Memory B cell (primary cell): ENCODE measurements around the gene EIF3A.

ENCODE experiments used
- ATAC-seq: fragments of 150-1000 bp; cut with Tn5 transposase; 2 replicates; pipeline ENCODE4 v1.10.0; 2021; ENCODE audit warnings: low read depth, mild to moderate bottlenecking, moderate library complexity
- DNase-seq, 2 donors: peaks; one replicate each; pipeline ENCODE4 v3.0.0; 2022; ENCODE audit warnings: low spot score in 2 of 2
- H3K27ac Mint-ChIP-seq: one replicate; pipeline ENCODE4 v1.8.0; 2022; ENCODE audit warnings: mild to moderate bottlenecking, moderate library complexity, mixed read lengths
- H3K27me3 Mint-ChIP-seq: one replicate; pipeline ENCODE4 v1.8.0; 2022; ENCODE audit warnings: mixed read lengths
- H3K36me3 Mint-ChIP-seq: one replicate; pipeline ENCODE4 v1.8.0; 2022; ENCODE audit warnings: mild to moderate bottlenecking, mixed read lengths
- H3K4me1 Mint-ChIP-seq: one replicate; pipeline ENCODE4 v1.8.0; 2022; ENCODE audit warnings: mixed read lengths
- H3K4me3 Mint-ChIP-seq: one replicate; pipeline ENCODE4 v1.8.0; 2022; ENCODE audit warnings: mild to moderate bottlenecking, moderate library complexity, mixed read lengths
- H3K9me3 Mint-ChIP-seq: one replicate; pipeline ENCODE4 v1.8.0; 2022; ENCODE audit warnings: mixed read lengths

Gene EIF3A

GRCh38 chr10:119025776-119026175 lies 54.8 kb downstream of the EIF3A start:
- H3K27me3 Mint-ChIP-seq = peaks cover 2% of the 10 kb centered on the region
- H3K36me3 Mint-ChIP-seq = no peaks in the 10 kb centered on the region
- H3K4me1 Mint-ChIP-seq = peaks cover 6% of the 10 kb centered on the region
- no peak overlapping the region for H3K4me3 Mint-ChIP-seq
- DNase-seq (no peak), ATAC-seq (no peak)
- no peaks in the 10 kb centered on the region for H3K9me3 Mint-ChIP-seq
- H3K27ac Mint-ChIP-seq = no peak overlapping the region

GRCh38 chr10:119025336-119025735 lies 55.3 kb downstream of the EIF3A start:
- H3K36me3 Mint-ChIP-seq = no peaks in the 10 kb centered on the region
- DNase-seq (no peak), ATAC-seq (no peak)
- no peaks in the 10 kb centered on the region for H3K9me3 Mint-ChIP-seq
- H3K27ac Mint-ChIP-seq = no peak overlapping the region
- peaks cover 5% of the 10 kb centered on the region for H3K27me3 Mint-ChIP-seq
- H3K4me3 Mint-ChIP-seq = no peak overlapping the region
- H3K4me1 Mint-ChIP-seq = peaks cover 6% of the 10 kb centered on the region

- ATAC-seq (no peak), DNase-seq (no peak)
- Mint-ChIP-seq H3K27ac (no peak overlapping the region), H3K9me3 (no peaks in the 10 kb centered on the region), H3K27me3 (peaks cover 5% of the 10 kb centered on the region), H3K4me3 (no peak overlapping the region), H3K36me3 (no peaks in the 10 kb centered on the region), H3K4me1 (peaks cover 6% of the 10 kb centered on the region)
These were observed 55.7 kb downstream of the EIF3A start for GRCh38 chr10:119024882-119025281.

GRCh38 chr10:119023553-119023868 lies 57.1 kb downstream of the EIF3A start:
- no peak overlapping the region for H3K27ac Mint-ChIP-seq
- no peak for ATAC-seq
- no peaks in the 10 kb centered on the region for H3K36me3 Mint-ChIP-seq
- peaks cover 5% of the 10 kb centered on the region for H3K27me3 Mint-ChIP-seq
- no peak overlapping the region for H3K4me3 Mint-ChIP-seq
- DNase-seq = no peak
- H3K4me1 Mint-ChIP-seq = peaks cover 3% of the 10 kb centered on the region
- peaks cover 1% of the 10 kb centered on the region for H3K9me3 Mint-ChIP-seq

- ATAC-seq (no peak), DNase-seq (no peak)
- H3K4me1 Mint-ChIP-seq = no peaks in the 10 kb centered on the region
- H3K27me3 Mint-ChIP-seq = peaks cover 8% of the 10 kb centered on the region
- no peaks in the 10 kb centered on the region for H3K36me3 Mint-ChIP-seq
- H3K27ac Mint-ChIP-seq = no peak overlapping the region
- peaks cover 1% of the 10 kb centered on the region for H3K9me3 Mint-ChIP-seq
- no peak overlapping the region for H3K4me3 Mint-ChIP-seq
These were observed 57.6 kb downstream of the EIF3A start for GRCh38 chr10:119022846-119023552.

- ATAC-seq = no peak
- Mint-ChIP-seq H3K36me3 (no peaks in the 10 kb centered on the region), H3K27ac (no peak overlapping the region), H3K4me1 (no peaks in the 10 kb centered on the region), H3K27me3 (peaks cover 8% of the 10 kb centered on the region), H3K4me3 (no peak overlapping the region), H3K9me3 (peaks cover 1% of the 10 kb centered on the region)
- no peak for DNase-seq
These were observed 60.0 kb downstream of the EIF3A start for GRCh38 chr10:119020627-119020946.

GRCh38 chr10:119007211-119007574 lies 73.4 kb downstream of the EIF3A start:
- no peak for ATAC-seq
- Mint-ChIP-seq H3K27me3 (peaks cover 17% of the 10 kb centered on the region), H3K27ac (no peak overlapping the region), H3K4me1 (no peaks in the 10 kb centered on the region), H3K4me3 (no peak overlapping the region), H3K36me3 (no peaks in the 10 kb centered on the region), H3K9me3 (peaks cover 2% of the 10 kb centered on the region)
- no peak for DNase-seq

GRCh38 chr10:119006451-119007210 lies 74.0 kb downstream of the EIF3A start:
- H3K9me3 Mint-ChIP-seq = peaks cover 2% of the 10 kb centered on the region
- no peak overlapping the region for H3K27ac Mint-ChIP-seq
- peaks cover 21% of the 10 kb centered on the region for H3K27me3 Mint-ChIP-seq
- ATAC-seq = no peak
- no peak for DNase-seq
- no peak overlapping the region for H3K4me3 Mint-ChIP-seq
- no peaks in the 10 kb centered on the region for H3K36me3 Mint-ChIP-seq
- no peaks in the 10 kb centered on the region for H3K4me1 Mint-ChIP-seq

GRCh38 chr10:119005362-119006043 lies 75.1 kb downstream of the EIF3A start:
- Mint-ChIP-seq H3K27ac (no peak overlapping the region), H3K36me3 (no peaks in the 10 kb centered on the region), H3K4me1 (no peaks in the 10 kb centered on the region), H3K27me3 (peaks cover 22% of the 10 kb centered on the region), H3K9me3 (peaks cover 2% of the 10 kb centered on the region), H3K4me3 (no peak overlapping the region)
- ATAC-seq = no peak
- no peak for DNase-seq

GRCh38 chr10:119003572-119004289 lies 76.9 kb downstream of the EIF3A start:
- DNase-seq = no peak
- no peak for ATAC-seq
- Mint-ChIP-seq H3K9me3 (no peaks in the 10 kb centered on the region), H3K27ac (no peak overlapping the region), H3K27me3 (peaks cover 18% of the 10 kb centered on the region), H3K4me3 (no peak overlapping the region), H3K36me3 (no peaks in the 10 kb centered on the region), H3K4me1 (no peaks in the 10 kb centered on the region)

GRCh38 chr10:119001717-119002500 lies 78.7 kb downstream of the EIF3A start:
- no peak for DNase-seq
- Mint-ChIP-seq H3K27ac (no peak overlapping the region), H3K4me1 (no peaks in the 10 kb centered on the region), H3K4me3 (no peak overlapping the region), H3K27me3 (peaks cover 14% of the 10 kb centered on the region), H3K9me3 (peaks cover 3% of the 10 kb centered on the region), H3K36me3 (no peaks in the 10 kb centered on the region)
- no peak for ATAC-seq

- Mint-ChIP-seq H3K27me3 (peaks cover 12% of the 10 kb centered on the region), H3K36me3 (no peaks in the 10 kb centered on the region), H3K4me1 (no peaks in the 10 kb centered on the region), H3K27ac (no peak overlapping the region), H3K9me3 (peaks cover 3% of the 10 kb centered on the region), H3K4me3 (no peak overlapping the region)
- ATAC-seq = no peak
- no peak for DNase-seq
These were observed 82.4 kb downstream of the EIF3A start for GRCh38 chr10:118998183-118998582.

GRCh38 chr10:118997379-118997778 lies 83.2 kb downstream of the EIF3A start:
- peaks cover 3% of the 10 kb centered on the region for H3K9me3 Mint-ChIP-seq
- DNase-seq (no peak), ATAC-seq (no peak)
- H3K4me3 Mint-ChIP-seq = no peak overlapping the region
- H3K27ac Mint-ChIP-seq = no peak overlapping the region
- H3K36me3 Mint-ChIP-seq = no peaks in the 10 kb centered on the region
- H3K4me1 Mint-ChIP-seq = no peaks in the 10 kb centered on the region
- H3K27me3 Mint-ChIP-seq = peaks cover 14% of the 10 kb centered on the region
